HG02610 (cell line): ENCODE data around the gene PIGA.

ENCODE experiments used
- ATAC-seq: cut with Tn5 transposase; IDR thresholded peaks from one replicate; pipeline ENCODE4 v1.9.1; 2021; ENCODE audit warnings: mild to moderate bottlenecking, moderate library complexity; ENCODE audit not compliant: unreplicated experiment

Gene PIGA, protein sequence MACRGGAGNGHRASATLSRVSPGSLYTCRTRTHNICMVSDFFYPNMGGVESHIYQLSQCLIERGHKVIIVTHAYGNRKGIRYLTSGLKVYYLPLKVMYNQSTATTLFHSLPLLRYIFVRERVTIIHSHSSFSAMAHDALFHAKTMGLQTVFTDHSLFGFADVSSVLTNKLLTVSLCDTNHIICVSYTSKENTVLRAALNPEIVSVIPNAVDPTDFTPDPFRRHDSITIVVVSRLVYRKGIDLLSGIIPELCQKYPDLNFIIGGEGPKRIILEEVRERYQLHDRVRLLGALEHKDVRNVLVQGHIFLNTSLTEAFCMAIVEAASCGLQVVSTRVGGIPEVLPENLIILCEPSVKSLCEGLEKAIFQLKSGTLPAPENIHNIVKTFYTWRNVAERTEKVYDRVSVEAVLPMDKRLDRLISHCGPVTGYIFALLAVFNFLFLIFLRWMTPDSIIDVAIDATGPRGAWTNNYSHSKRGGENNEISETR

DNA sequence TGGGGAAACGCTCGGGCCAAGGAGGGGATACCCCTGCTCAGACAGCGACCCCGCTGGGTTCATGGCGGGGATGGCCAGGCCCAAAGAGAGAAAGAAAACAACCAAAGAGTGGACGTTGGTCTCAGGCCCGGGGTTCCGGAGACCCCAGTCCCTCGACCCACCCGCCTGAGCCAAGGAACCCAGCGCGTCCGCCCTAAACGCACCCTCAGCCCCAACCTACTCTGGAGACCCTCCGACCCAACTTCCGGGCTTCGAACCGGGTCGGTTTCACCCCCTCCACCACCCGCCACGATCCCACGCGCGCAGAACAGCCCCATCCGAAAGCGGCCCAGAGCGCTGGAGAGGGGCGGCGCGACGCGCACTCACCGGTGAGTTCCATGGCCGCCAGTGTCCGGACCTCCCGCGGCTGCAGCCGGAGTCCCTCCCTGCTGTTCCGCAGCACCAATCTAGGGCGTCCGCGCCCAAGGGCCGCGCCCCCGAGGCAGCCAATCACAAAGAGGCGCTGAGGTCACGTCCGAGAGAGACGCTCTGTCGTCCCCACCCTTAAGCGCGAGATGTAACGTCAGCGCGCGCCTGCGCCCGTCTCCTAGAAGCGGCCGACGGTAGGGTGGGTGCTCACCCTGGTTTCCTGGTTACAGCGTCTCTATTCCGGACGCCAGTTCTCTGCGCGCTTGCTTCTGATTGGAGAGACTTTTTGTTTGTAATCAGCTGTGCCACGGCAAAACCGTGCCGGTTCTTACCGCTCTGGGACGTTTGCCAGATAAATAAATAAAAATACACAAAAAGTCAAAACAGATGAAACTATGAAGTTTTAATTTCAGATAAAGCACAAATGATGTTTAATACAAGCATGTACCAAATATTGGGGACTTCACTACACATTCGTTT is at the start of gene PIGA:
Gene PIGA (minus strand): TSS at position 389 of the 888 bp plus-strand sequence. CDS start 3,593 bp downstream, outside the sequence.
- ATAC-seq, result peak; percentile 99

DNA sequence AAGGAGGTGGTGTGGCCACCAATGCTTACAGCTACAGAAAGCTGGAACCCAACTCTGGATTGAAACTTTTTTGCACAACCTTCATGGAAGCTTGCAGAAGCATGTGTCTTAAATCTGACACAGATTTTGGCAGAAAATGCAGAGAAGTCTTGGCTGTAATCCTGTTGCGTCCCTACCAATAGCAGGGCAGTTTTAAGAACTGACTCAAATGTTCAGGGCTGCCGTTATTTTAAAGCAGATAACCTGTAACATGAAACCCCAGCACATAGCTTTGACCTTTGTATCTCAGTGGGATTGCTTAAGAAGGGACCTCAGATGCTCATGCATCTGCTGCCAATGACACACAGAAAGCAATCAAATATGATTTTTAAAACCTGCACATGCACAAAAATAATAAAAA is 49.0 kb upstream of the PIGA start, which contains the start of gene VEGFD:
Gene VEGFD (minus strand): TSS at position 110 of the 400 bp plus-strand sequence. CDS start 467 bp downstream, outside the sequence.
- ATAC-seq, result no peak

DNA sequence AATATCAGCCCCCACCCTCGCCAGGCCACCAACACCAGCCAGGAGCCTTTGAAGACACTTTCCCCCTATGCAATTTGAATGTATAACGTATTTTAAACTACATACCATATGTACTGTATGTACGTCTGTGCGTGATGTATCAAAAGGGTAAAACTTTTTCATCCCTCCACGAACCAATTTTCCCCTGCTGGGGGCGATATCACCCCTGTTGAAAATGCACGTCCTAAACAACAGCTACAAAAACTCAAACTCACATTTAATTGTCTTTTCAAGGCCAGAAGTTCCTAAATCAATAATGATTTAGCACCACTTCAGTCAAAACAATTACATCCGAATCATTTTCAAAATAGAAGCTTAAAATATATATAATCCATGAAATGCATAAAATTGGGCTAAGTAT is 47.5 kb upstream of the PIGA start:
- no peak for ATAC-seq

GRCh38 chrX:15376956-15377355 is 41.6 kb upstream of the PIGA start:
- ATAC-seq, result no peak

DNA sequence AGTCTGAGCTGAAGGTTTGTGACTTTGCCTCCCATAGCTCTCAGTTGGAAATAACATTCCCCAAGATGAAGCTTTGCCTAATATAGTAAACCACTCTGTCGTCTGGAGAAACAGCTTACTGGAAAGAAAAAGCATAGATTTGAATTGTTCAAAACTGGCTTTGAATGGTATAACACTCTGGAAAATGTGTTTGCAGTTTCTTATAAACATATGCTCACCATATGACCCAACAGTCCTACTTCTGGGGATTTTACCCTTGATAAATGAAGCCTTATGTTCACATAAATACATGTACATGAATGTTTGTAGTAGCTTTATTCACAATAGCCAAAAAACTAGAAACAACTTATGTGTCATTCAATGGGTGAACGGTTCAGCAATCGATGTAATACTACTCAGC is 38.7 kb upstream of the PIGA start:
- ATAC-seq, result no peak

GRCh38 chrX:15366506-15367352 is 31.4 kb upstream of the PIGA start:
- ATAC-seq, result no peak

DNA sequence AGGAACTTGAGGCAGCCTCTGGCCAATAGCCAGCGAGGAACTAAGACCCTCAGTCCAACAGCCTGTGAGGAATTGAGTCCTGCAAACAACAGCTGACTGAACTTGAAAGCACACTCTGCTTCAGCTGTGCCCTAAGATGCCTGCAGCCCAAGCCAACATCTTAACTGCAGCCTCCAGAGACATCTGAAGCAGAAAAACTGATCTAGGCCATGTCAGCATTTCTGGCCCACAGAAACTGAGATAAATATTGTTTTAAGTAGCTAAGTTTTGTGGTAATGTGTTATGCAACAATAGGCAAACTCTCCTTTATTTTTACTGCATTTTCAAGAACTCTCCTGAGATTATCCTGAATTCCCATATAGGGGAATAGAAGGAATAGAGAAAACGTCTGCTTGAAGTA is 24.4 kb upstream of the PIGA start:
- no peak for ATAC-seq

GRCh38 chrX:15358533-15358932 is 23.2 kb upstream of the PIGA start:
- ATAC-seq, result no peak

GRCh38 chrX:15356444-15356843 is 21.1 kb upstream of the PIGA start:
- no peak for ATAC-seq

DNA sequence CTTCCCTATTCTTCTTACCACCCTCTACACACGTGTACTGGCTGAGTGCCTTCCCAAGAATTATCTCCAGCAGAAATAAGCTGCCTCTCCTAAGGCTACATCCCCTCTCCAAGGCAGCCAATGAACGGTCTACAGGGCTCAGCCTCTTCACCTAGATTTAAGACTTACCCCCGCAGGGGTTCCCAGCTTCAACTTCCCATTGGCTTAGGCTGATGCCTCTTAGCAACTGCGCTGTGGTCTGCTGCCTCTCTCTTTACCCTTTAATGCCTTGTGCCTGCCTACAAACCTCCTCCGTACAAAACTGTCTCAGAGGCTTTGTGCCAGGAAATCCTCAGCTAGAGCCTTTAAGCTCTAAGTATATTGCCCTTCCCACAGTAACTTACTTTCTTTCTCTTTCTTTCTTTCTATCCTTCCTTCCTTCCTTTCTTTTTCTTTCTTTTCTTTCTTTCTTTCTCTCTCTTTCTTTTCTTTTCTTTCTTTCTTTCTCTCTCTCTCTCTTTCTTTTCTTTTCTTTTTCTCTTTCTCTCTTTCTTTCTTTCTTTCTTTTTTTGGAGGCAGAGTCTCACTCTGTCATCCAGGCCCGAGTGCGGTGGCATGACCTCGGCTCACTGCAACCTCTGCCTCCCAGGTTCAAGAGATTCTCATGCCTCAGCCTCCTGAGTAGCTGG is 15.1 kb upstream of the PIGA start:
- ATAC-seq, result no peak

GRCh38 chrX:15349046-15349445 is 13.7 kb upstream of the PIGA start:
- ATAC-seq, result no peak

GRCh38 chrX:15345976-15346375 is 10.7 kb upstream of the PIGA start:
- ATAC-seq, result no peak

DNA sequence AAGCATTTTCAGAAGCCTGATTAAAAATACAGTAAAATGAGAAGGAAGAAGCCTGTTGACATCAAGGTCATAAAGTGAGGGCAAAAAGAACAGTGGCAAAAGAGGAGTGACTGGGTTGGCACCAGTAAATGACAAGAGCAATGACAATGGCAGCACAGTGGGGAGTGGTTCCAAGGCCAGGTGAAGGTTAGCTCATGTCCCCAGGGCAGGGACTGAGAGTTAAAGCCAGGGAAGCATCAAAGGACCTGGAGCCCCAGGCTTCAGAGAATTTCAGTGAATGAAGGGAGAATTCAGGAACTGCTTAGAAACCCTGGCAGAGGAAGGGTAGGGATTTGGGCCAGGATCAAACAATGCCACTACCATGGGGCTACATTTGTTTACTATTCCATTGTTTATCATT is 8.8 kb upstream of the PIGA start:
- no peak for ATAC-seq

DNA sequence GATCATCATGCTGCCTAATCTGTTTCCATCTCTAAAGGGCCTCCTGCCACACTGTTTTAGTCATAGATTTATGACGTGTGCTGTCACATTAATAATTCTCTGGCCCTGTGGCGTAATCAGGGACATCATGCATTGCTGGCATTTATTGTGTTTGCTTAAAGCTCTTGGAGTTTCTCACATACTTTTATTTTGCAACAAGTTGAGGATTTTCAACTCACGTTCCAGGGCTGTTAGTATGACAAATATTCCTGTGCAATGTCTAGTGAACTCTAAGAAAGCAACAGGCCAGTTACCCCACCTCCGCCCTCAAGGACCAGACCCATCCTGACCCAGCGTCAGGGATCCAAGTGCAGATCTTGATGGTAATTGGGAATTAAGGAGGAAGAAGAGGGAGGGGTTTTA is 7.8 kb upstream of the PIGA start:
- ATAC-seq, result no peak

DNA sequence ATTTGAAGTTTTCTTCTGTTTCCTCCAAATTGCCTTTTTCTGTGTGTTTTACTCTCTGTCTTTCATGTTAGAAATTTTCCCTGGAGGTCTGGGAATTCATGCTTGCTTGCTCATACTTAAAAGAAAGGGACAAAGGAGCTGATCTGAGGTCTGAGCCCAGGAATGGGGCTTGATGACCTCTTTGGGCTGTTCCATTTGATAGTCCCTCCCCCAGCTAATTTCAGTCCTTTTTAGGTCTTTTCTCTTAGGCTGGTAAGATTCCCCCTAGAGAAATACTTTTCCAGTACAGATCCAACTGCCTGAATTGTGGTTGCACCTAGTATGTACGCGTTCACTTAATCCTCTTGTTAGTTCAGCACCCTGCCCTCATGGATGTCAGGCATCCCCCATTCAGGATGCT is 5.5 kb upstream of the PIGA start:
- no peak for ATAC-seq

- ATAC-seq, result no peak
Observed at GRCh38 chrX:15336023-15336413, 695 bp upstream of the PIGA start.

DNA sequence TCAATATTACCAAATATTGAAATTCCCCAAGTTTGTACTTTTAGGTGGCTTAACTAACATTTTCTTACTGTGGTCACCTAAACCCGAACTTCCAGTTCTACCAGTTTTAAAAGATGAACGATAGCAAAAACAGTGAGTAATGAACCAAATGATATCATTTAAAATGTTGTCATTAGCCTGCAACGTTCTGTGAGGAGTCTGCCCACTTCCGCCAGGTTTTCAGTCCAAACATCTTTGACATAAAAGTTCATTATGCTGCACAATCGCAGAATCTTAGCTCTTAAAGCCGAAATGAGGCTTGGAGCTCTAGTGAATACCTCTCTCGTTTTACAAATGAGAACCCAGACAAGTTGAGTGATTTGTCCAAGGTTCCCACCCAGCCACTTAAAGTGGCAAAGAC is 762 bp downstream of the PIGA start:
- ATAC-seq, result no peak

- ATAC-seq, result no peak
Observed at GRCh38 chrX:15328821-15329220, 6.5 kb downstream of the PIGA start.

DNA sequence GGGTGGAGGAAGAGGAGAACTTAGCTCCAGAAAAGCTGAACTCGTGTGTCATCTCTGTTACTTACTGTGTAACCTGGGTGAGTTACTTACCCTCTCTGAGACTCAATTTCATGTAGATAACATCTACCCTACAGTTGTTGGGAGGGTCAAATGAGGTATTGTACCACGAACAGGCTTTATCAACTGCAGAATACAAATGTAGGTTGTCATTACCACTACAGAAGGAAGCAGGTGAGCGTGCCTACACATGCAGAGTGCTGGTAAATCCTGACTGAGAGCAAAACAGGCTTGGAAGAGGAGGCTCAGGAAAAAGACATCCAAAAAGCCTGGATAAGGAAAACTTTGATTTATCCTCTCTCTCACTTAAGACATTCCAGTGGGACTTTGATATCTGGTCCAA is 7.2 kb downstream of the PIGA start:
- no peak for ATAC-seq

- no peak for ATAC-seq
Observed at GRCh38 chrX:15322472-15322871, 12.9 kb downstream of the PIGA start.
